Hepatocyte (in vitro differentiated cells): ENCODE results near the gene KLK5. TPM values are rescaled to one million over a fixed set of nuclear protein-coding genes. Genes with fewer than 3 reads are reported as not detected.

Experiments used
- DNase-seq: peaks from one replicate; pipeline ENCODE4 v3.0.0-alpha.2; 2016; ENCODE audit warnings: low spot score
- H2AFZ ChIP-seq: fragments of 200-600 bp; sonication (generic); 2 replicates; pipeline ENCODE4 v1.6.0; 2016; ENCODE audit warnings: antibody characterized with exemption, mild to moderate bottlenecking
- H3K27ac ChIP-seq: fragments of 200-600 bp; sonication (generic); 2 replicates; pipeline ENCODE4 v1.5.1; 2016; ENCODE audit warnings: mild to moderate bottlenecking
- H3K27me3 ChIP-seq: fragments of 200-600 bp; sonication (generic); 2 replicates; pipeline ENCODE4 v1.6.1; 2016
- H3K36me3 ChIP-seq: fragments of 200-600 bp; sonication (generic); replicated peaks from 2 replicates; pipeline ENCODE4 v1.5.1; 2016; ENCODE audit warnings: low read depth; ENCODE audit not compliant: insufficient read depth
- H3K4me1 ChIP-seq: fragments of 200-600 bp; sonication (generic); 2 replicates; pipeline ENCODE4 v1.5.1; 2016; ENCODE audit warnings: mild to moderate bottlenecking, moderate library complexity; ENCODE audit not compliant: insufficient read depth
- H3K4me2 ChIP-seq: fragments of 200-600 bp; sonication (generic); 2 replicates; pipeline ENCODE4 v1.6.0; 2016
- H3K4me3 ChIP-seq: fragments of 200-600 bp; sonication (generic); 2 replicates; pipeline ENCODE4 v1.5.1; 2016; ENCODE audit warnings: mild to moderate bottlenecking
- H3K79me2 ChIP-seq: fragments of 200-600 bp; sonication (generic); 2 replicates; pipeline ENCODE4 v1.6.0; 2017; ENCODE audit warnings: mild to moderate bottlenecking
- H3K9me2 ChIP-seq: fragments of 200-600 bp; sonication (generic); replicated peaks from 2 replicates; pipeline ENCODE4 v1.6.0; 2017; ENCODE audit warnings: mild to moderate bottlenecking; ENCODE audit not compliant: insufficient read depth
- H3K9me3 ChIP-seq: fragments of 200-600 bp; sonication (generic); 2 replicates; pipeline ENCODE4 v1.5.1; 2016; ENCODE audit warnings: low read depth, mild to moderate bottlenecking
- H4K20me1 ChIP-seq: fragments of 200-600 bp; sonication (generic); 2 replicates; pipeline ENCODE4 v1.6.0; 2016; ENCODE audit warnings: mild to moderate bottlenecking; ENCODE audit not compliant: insufficient read depth, poor library complexity, severe bottlenecking
- EZH2 ChIP-seq: fragments of 200-600 bp; sonication (generic); IDR thresholded peaks from 2 replicates; pipeline ENCODE4 v1.6.1; 2016; ENCODE audit warnings: antibody characterized with exemption, mild to moderate bottlenecking, borderline replicate concordance
- EZH2phosphoT487 ChIP-seq: fragments of 200-600 bp; sonication (generic); IDR thresholded peaks from one replicate; pipeline ENCODE4 v1.6.1; 2018; ENCODE audit warnings: antibody characterized with exemption, mild to moderate bottlenecking, low read depth, moderate library complexity; ENCODE audit not compliant: unreplicated experiment, severe bottlenecking
- WGBS: methylation state at CpG from one replicate; pipeline ENCODE4 v1.1.6; 2016; ENCODE audit warnings: low lambda C conversion rate; ENCODE audit errors: missing lambda C conversion rate; 5-methylcytosine and 5-hydroxymethylcytosine counted together
- polyA plus RNA-seq: library from polyadenylated mRNA; unstranded; fragments of >200 nt; fragmentation: Nextera tagmentation; extraction: Ambion mirVana; gene quantifications from 2 replicates; pipeline ENCODE4 v1.2.1, GENCODE V29; 2016
- total RNA-seq: library from RNA; depleted of rRNA; stranded (reverse); fragments of >200 nt; gene quantifications from 2 replicates; pipeline ENCODE4 v1.2.3, GENCODE V29; 2014
- TF ChIP-seq, protein P1 (sequence below): fragments of 200-600 bp; sonication (generic); IDR thresholded peaks from 2 replicates; pipeline ENCODE4 v1.5.1; 2016; ENCODE audit warnings: antibody characterized with exemption, mild to moderate bottlenecking; ENCODE audit not compliant: poor library complexity

KLK5 gene
- total and polyA plus RNA-seq, 2 experiments from 2014 or later: 0.24 TPM; not detected in 1

DNA sequence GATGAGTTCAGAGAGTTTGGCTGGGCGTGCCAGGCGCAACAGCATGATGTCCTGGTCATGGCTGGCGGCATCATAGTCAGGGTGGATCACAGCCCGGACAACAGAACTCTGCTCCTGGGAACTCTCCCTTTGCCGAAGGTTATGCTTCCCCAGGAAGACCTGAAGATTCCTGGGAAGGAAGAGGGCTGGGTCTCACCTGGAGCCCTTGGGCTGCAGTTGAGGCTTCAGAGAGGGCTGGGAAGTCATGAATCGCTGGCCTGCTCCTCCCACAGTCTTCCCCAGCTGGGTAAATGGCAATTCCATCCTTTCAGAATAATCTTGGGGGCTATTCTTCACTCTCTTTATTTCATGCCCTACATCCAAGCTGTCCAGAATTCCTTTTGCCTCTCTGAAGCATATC is 10.5 kb upstream of the KLK5 start:
- TF ChIP-seq EZH2 (no peak), EZH2phosphoT487 (no peak)
- TF ChIP-seq, protein P1, sequence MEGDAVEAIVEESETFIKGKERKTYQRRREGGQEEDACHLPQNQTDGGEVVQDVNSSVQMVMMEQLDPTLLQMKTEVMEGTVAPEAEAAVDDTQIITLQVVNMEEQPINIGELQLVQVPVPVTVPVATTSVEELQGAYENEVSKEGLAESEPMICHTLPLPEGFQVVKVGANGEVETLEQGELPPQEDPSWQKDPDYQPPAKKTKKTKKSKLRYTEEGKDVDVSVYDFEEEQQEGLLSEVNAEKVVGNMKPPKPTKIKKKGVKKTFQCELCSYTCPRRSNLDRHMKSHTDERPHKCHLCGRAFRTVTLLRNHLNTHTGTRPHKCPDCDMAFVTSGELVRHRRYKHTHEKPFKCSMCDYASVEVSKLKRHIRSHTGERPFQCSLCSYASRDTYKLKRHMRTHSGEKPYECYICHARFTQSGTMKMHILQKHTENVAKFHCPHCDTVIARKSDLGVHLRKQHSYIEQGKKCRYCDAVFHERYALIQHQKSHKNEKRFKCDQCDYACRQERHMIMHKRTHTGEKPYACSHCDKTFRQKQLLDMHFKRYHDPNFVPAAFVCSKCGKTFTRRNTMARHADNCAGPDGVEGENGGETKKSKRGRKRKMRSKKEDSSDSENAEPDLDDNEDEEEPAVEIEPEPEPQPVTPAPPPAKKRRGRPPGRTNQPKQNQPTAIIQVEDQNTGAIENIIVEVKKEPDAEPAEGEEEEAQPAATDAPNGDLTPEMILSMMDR: no peak
- 90% methylated on average over 6 of the region's 6 CpGs for WGBS
- Histone ChIP-seq H2AFZ (no peak overlapping the region), H3K4me2 (no peak overlapping the region), H3K36me3 (no peaks in the 10 kb centered on the region), H3K9me2 (no peaks in the 10 kb centered on the region), H3K27me3 (no peaks in the 10 kb centered on the region), H3K4me1 (no peaks in the 10 kb centered on the region), H3K27ac (no peak overlapping the region), H3K4me3 (no peak overlapping the region), H4K20me1 (no peaks in the 10 kb centered on the region), H3K79me2 (no peaks in the 10 kb centered on the region), H3K9me3 (no peaks in the 10 kb centered on the region)
- DNase-seq: no peak

DNA sequence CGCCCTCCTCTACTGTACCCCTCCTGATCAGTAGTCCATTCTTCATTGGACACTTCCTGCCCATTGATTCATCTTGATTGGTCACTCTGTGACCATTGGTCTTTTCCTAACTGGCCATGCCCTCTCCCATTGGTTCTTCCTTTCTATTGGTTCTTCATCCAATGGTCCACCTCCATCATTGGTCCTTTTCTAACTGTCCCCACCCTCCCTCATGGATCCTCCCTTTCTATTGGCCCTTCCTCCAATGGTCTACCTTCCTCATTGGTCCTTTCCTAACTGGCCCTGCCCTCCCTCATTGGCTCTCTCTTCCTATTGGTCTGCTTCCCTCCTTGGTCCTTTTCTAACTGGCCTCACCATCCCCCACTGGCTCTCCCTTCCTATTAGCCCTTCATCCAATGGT is 9.4 kb upstream of the KLK5 start:
- H3K27ac ChIP-seq: no peak overlapping the region
- H3K9me2 ChIP-seq: no peaks in the 10 kb centered on the region
- H3K36me3 ChIP-seq: no peaks in the 10 kb centered on the region
- H4K20me1 ChIP-seq: no peaks in the 10 kb centered on the region
- H3K4me1 ChIP-seq: no peaks in the 10 kb centered on the region
- no peaks in the 10 kb centered on the region for H3K9me3 ChIP-seq
- no peak overlapping the region for H3K4me3 ChIP-seq
- H3K27me3 ChIP-seq: no peaks in the 10 kb centered on the region
- H2AFZ ChIP-seq: no peak overlapping the region
- no peaks in the 10 kb centered on the region for H3K79me2 ChIP-seq
- TF ChIP-seq EZH2phosphoT487 (no peak), EZH2 (no peak)
- TF ChIP-seq, protein P1: no peak
- no peak for DNase-seq
- no peak overlapping the region for H3K4me2 ChIP-seq
- WGBS: 85% methylated on average over 1 of the region's 1 CpG

DNA sequence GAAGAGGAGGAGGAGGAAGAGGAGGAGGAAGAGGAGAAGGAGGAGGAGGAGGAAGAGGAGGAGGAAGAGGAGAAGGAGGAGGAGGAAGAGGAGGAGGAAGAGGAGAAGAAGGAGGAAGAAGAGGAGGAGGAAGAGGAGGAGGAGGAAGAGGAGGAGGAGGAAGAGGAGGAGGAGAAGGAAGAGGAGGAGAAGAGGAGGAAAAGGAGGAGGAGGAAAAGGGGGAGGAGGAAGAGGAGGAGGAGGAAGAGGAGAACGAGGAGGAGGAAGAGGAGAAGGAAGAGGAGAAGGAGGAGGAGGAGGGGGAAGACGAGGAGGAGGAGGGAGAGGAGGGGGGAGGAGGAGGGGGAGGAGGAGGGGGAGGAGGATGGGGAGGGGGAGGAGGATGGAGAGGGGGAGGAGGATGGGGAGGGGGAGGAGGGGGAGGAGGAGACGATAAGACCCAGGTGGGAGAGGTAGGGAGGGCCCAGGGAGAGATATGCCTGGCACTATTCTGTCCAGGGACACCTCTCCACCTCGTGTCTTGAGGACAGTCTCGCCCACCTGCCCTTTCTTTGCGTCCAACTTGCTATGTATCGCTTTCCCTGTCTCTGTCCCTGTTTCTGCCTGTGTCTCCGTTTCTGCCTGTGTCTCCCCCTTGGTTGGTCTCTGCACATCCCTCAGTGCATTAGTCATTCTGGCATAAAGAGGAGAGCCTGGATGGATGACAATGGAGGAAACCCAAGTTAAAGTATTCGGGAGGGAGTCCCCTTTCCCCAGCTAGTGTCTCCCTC is 7.1 kb upstream of the KLK5 start:
- Histone ChIP-seq H3K4me1 (no peaks in the 10 kb centered on the region), H4K20me1 (no peaks in the 10 kb centered on the region), H3K9me2 (no peaks in the 10 kb centered on the region), H3K4me2 (no peak overlapping the region), H3K79me2 (no peaks in the 10 kb centered on the region), H3K9me3 (no peaks in the 10 kb centered on the region), H3K4me3 (no peak overlapping the region), H3K27me3 (peaks cover 3% of the 10 kb centered on the region), H2AFZ (no peak overlapping the region), H3K36me3 (no peaks in the 10 kb centered on the region), H3K27ac (no peak overlapping the region)
- WGBS: 59% methylated on average over 6 of the region's 9 CpGs
- DNase-seq: no peak
- TF ChIP-seq EZH2 (no peak), EZH2phosphoT487 (no peak)
- TF ChIP-seq, protein P1: no peak
